Caco-2 (cell line): ENCODE results near the gene ZNF385C. TPM values are rescaled to one million over a fixed set of nuclear protein-coding genes. Genes with fewer than 3 reads are reported as not detected.
A peak's percentile ranks its signal among the peaks of the same experiment; 100 is the strongest.

Experiments used
- BruUV-seq: library from RNA; stranded (reverse); fragments of 400-500 nt; replicated peaks from 2 replicates; lab custom pipeline; 2021; lab: Mats Ljungman, UMichigan
- CTCF ChIA-PET: fragments of 300-600 bp; sonication (Branson Sonifier 250); formaldehyde crosslinking; loops from one replicate; lab custom pipeline; 2022; ENCODE audit warnings: antibody characterized with exemption; lab: Charles Lee
- POLR2A ChIA-PET: fragments of 300-600 bp; sonication (Branson Sonifier 250); formaldehyde crosslinking; loops from one replicate; lab custom pipeline; 2022; ENCODE audit warnings: antibody characterized with exemption; lab: Charles Lee
- DNase-seq, 2 experiments: peaks; one replicate each; pipeline versions ENCODE4 v3.0.0 to v3.0.0-alpha.2; 2020 to 2022
- H3K27me3 ChIP-seq: replicated peaks from 2 replicates; pipeline ENCODE4 v1.6.0; 2011; ENCODE audit warnings: low read length; ENCODE audit not compliant: control insufficient read depth, insufficient read depth
- H3K36me3 ChIP-seq: 2 replicates; pipeline ENCODE4 v1.5.1; 2011; ENCODE audit warnings: low read length; ENCODE audit not compliant: control insufficient read depth, insufficient read depth
- H3K4me1 ChIP-seq: fragments of 250-450 bp; sonication (Bioruptor Pico); 2 replicates; pipeline ENCODE4 v1.5.1; 2020; ENCODE audit warnings: mild to moderate bottlenecking
- H3K4me3 ChIP-seq: 2 replicates; pipeline ENCODE4 v1.5.1; 2011; ENCODE audit warnings: low read depth, mild to moderate bottlenecking, control low read depth, low read length
- H3K9me3 ChIP-seq: fragments of 250-450 bp; sonication (Bioruptor Pico); 2 replicates; pipeline ENCODE4 v1.5.1; 2020; ENCODE audit warnings: mild to moderate bottlenecking, moderate library complexity
- H3K27ac Mint-ChIP-seq: one replicate; pipeline ENCODE4 v1.8.0; 2022; ENCODE audit warnings: mixed read lengths; ENCODE audit not compliant: unreplicated experiment
- H3K27me3 Mint-ChIP-seq: one replicate; pipeline ENCODE4 v1.8.0; 2022; ENCODE audit warnings: mixed read lengths; ENCODE audit not compliant: insufficient read depth, unreplicated experiment
- H3K36me3 Mint-ChIP-seq: one replicate; pipeline ENCODE4 v1.8.0; 2022; ENCODE audit warnings: mild to moderate bottlenecking, mixed read lengths; ENCODE audit not compliant: insufficient read depth, unreplicated experiment
- H3K4me1 Mint-ChIP-seq: one replicate; pipeline ENCODE4 v1.8.0; 2022; ENCODE audit warnings: low read depth, mixed read lengths; ENCODE audit not compliant: unreplicated experiment
- H3K4me3 Mint-ChIP-seq: one replicate; pipeline ENCODE4 v1.8.0; 2022; ENCODE audit warnings: mild to moderate bottlenecking, moderate library complexity, mixed read lengths; ENCODE audit not compliant: unreplicated experiment
- H3K9me3 Mint-ChIP-seq: one replicate; pipeline ENCODE4 v1.8.0; 2022; ENCODE audit warnings: mixed read lengths; ENCODE audit not compliant: unreplicated experiment
- intact Hi-C: fragments of 100-400 bp; cut with micrococcal nuclease; formaldehyde crosslinking; loops from one replicate; pipeline ENCODE4 v1.10.0; 2022; ENCODE audit not compliant: unreplicated experiment
- total RNA-seq: library from RNA; stranded (reverse); gene quantifications from 2 replicates; pipeline ENCODE4 v1.2.3, GENCODE V29; 2022
- TF ChIP-seq, protein P1 (sequence below), 2 experiments: fragments of 200-600 bp in 1 of 2; IDR thresholded peaks; 1 replicate in 1 of 2; 2 replicates in 1 of 2; pipeline versions ENCODE4 v1.5.1 to v1.8.0; 2011 to 2022; ENCODE audit warnings: antibody characterized with exemption in 1 of 2, control low read depth in 1 of 2, inconsistent platforms in 1 of 2, low read depth in 1 of 2, low read length in 1 of 2, mild to moderate bottlenecking in 1 of 2, moderate library complexity in 1 of 2; ENCODE audit not compliant: insufficient read depth in 1 of 2, severe bottlenecking in 1 of 2, unreplicated experiment in 1 of 2

ZNF385C gene
- total RNA-seq, 1 experiment from 2014 or later = 1.5 TPM

DNA sequence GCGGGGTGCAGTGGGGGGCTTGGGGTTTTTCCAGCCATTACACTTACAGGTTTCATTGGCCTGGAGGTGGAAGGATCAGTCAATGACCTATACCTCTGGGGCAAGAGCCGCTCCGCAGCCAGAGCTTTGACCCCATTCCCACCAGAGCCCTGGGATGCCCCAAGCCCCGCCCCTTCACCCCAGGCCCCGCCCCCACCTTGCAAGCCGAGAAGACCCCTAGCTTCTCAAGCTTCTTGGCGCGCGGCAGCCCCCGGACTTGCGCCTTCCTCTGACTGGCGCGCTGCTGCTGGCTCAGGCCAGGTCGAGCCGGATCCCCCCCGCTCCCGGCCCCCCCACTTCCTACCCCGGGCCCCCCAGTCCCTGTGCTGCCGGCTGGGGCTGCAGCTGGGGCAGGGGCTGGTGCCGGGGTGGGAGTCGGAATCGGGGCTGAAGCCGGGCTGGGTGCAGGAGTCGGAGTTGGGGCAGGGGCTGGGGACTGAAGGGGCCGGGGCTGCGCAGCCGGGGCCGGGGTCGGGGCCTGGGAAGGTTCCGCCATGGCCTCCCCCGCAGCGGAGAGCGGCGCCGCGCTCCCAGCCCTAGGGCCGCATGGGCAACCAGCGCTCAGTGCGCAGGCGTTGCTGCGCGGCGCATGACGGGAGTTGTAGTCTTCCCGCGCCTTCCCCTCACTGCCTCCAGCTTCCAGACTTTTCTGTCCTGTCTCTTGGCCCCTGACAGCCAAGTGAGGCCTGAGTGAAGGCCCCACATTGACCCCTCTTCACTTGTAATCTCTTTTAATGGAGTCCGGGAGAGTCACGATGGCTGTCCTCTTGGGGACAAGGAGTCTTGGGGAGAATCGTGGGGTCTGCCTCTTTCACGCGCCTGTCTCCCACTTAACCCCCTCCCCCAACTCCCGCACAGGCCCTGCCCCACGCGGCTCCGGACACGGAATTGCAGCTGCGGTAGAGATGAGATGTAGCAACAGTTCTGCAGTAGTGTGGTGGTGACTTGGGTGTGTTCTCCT lies 22.8 kb upstream of the ZNF385C start, which contains the start of gene KAT2A:
Gene KAT2A (minus strand): TSS at position 598 of the 1,000 bp plus-strand sequence. CDS start 63 bp downstream, at position 535.
- no peaks in the 10 kb centered on the region for H3K9me3 Mint-ChIP-seq
- intact Hi-C loops = loop anchor here (2.0 to 5.0 kb wide), 2 partner anchors 61 to 286 kb away; partner anchors contain the start of gene KCNH4
- no peaks in the 10 kb centered on the region; the same call in none of the 2 replicates for H3K36me3 ChIP-seq
- ChIA-PET CTCF (interaction anchor here (0.6 to 1.8 kb wide), 17 partner anchors 8 to 1645 kb away, joined by 3 to 7 read pairs (median 4); partner anchors contain the start of genes KCNH4, NKIRAS2 and ODAD4), POLR2A (interaction anchor here (0.9 to 1.0 kb wide), 3 partner anchors 15 to 302 kb away, joined by 5 to 6 read pairs (median 5); partner anchors contain the start of genes CAVIN1 and DNAJC7)
- peak within 1 kb of the TSS; percentile 59 for H3K4me3 Mint-ChIP-seq
- peak within 1 kb of the TSS; percentile 29 for H3K27ac Mint-ChIP-seq
- DNase-seq = peak; percentile 84 to 87
- no peaks in the 10 kb centered on the region for H3K9me3 ChIP-seq
- peak within 1 kb of the TSS; percentile 76 for H3K4me3 ChIP-seq
- no peaks in the 10 kb centered on the region for H3K27me3 Mint-ChIP-seq
- no peaks in the 10 kb centered on the region for H3K27me3 ChIP-seq
- peaks cover 6% of the 10 kb centered on the region for H3K4me1 ChIP-seq
- H3K36me3 Mint-ChIP-seq = peaks cover 47% of the 10 kb centered on the region
- TF ChIP-seq, protein P1, sequence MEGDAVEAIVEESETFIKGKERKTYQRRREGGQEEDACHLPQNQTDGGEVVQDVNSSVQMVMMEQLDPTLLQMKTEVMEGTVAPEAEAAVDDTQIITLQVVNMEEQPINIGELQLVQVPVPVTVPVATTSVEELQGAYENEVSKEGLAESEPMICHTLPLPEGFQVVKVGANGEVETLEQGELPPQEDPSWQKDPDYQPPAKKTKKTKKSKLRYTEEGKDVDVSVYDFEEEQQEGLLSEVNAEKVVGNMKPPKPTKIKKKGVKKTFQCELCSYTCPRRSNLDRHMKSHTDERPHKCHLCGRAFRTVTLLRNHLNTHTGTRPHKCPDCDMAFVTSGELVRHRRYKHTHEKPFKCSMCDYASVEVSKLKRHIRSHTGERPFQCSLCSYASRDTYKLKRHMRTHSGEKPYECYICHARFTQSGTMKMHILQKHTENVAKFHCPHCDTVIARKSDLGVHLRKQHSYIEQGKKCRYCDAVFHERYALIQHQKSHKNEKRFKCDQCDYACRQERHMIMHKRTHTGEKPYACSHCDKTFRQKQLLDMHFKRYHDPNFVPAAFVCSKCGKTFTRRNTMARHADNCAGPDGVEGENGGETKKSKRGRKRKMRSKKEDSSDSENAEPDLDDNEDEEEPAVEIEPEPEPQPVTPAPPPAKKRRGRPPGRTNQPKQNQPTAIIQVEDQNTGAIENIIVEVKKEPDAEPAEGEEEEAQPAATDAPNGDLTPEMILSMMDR (IDR thresholded peaks at IDR 0.05; ENCODE audit: insufficient read depth in 1 of 2, low read depth in 1 of 2, low read length in 1 of 2, severe bottlenecking in 1 of 2, unreplicated experiment in 1 of 2) = no peak
- BruUV-seq = no TSS peak
- H3K4me1 Mint-ChIP-seq = no peaks in the 10 kb centered on the region

DNA sequence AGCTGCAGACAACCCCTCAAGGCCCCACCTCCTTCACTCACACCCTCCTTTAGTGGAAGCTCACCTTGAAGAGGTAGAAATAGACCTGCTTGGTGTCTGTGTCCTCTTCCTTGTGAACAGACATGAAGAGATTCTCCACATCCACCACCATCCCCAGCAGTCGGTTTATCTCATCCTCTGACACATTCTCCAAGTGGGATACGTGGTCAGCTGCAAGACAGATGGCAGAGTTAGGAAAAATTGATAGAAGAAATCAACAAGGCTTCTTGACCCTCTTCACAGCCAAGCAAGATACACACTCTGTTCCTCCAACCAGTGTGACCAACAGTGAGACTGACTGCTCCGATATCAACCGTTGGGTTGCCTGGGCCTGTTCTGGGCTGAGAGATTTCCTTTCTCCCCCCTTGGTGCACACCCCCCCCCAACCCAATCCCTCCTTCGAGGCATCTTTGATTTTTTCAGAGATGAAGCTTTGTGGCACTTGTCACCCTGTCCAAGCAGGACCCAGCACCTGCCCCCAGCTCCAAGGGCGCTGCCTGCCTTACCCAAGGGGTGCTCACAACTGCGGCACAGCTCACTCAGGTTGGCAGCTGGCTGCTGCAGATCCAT lies 22.0 kb upstream of the ZNF385C start:
- POLR2A ChIA-PET = interaction anchor here (0.6 to 0.9 kb wide), 3 partner anchors 94 to 103 kb away, joined by 4 to 7 read pairs (median 6); partner anchors contain the start of genes DNAJC7 and NKIRAS2
- DNase-seq = no peak
- Mint-ChIP-seq H3K36me3 (peaks cover 41% of the 10 kb centered on the region), H3K27ac (no peak overlapping the region), H3K4me3 (peak overlapping the region; percentile 59), H3K9me3 (no peaks in the 10 kb centered on the region), H3K4me1 (no peaks in the 10 kb centered on the region), H3K27me3 (no peaks in the 10 kb centered on the region)
- intact Hi-C loops = loop anchor here (2.0 to 5.0 kb wide), 2 partner anchors 62 to 287 kb away; partner anchors contain the start of gene KCNH4
- peak overlapping the region; percentile 76 for H3K4me3 ChIP-seq
- H3K36me3 ChIP-seq = no peaks in the 10 kb centered on the region; the same call in none of the 2 replicates
- CTCF ChIA-PET = interaction anchor here (0.6 to 1.8 kb wide), 12 partner anchors 9 to 1644 kb away, joined by 3 to 7 read pairs (median 4); partner anchors contain the start of genes KCNH4, NKIRAS2 and ODAD4
- no peaks in the 10 kb centered on the region for H3K27me3 ChIP-seq
- H3K4me1 ChIP-seq = peaks cover 6% of the 10 kb centered on the region
- H3K9me3 ChIP-seq = no peaks in the 10 kb centered on the region
- TF ChIP-seq, protein P1 (IDR thresholded peaks at IDR 0.05; ENCODE audit: insufficient read depth in 1 of 2, low read depth in 1 of 2, low read length in 1 of 2, severe bottlenecking in 1 of 2, unreplicated experiment in 1 of 2) = no peak
- BruUV-seq = TSS peak; percentile 39
